AG10803 (cell line): ENCODE data around the gene COPG1.

ENCODE experiments used
- DNase-seq: peaks from one replicate; pipeline ENCODE4 v3.0.0; 2010; ENCODE audit warnings: low read depth
- H3K4me3 ChIP-seq: 2 replicates; pipeline ENCODE4 v1.5.1; 2011; ENCODE audit warnings: mild to moderate bottlenecking, low read length, control low read depth
- CTCF ChIP-seq: conservative IDR thresholded peaks from 2 replicates; pipeline ENCODE4 v1.5.1; 2011; ENCODE audit warnings: mild to moderate bottlenecking, low read length, control low read depth, inconsistent platforms

Gene COPG1

DNA sequence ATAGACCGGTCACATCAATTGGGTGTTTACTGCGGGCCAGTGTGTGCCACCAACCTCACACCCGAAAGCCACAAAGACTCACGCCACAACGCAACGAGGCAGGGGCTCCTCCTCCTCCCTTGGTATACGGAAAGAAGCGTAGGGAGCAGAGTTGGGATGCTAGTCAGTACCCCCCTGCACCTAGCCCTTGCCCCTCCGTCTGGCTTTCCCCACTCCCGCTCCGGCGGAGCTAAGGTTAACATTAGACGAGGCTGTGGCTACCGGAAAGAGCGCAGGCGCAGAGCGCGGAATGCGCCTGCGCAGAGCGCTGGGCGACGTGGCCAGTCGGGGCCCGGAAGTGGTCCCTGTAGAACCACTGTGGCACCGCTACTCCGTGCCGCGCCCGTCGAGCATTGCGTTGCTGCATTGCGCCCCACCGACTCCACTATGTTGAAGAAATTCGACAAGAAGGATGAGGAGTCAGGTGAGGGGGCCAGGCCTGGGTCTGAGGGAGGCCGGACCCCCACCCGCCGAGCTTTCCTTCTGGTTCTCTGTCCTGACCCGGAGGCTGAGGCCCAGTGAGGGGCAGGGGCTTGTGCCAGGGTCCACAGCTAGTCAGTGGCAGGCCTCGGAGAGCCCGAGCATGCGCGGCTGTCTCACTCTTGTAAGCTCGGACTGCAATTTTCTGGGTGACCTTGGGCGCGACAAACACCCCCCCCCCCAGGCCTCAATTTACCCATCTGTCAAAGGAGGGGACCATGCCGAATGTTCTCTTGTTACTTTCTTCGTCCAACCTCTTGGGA lies at the start of gene COPG1:
Gene COPG1 (plus strand): TSS at position 323 of the 782 bp plus-strand sequence. CDS start 104 bp downstream, at position 427.
- peak; percentile 84 for DNase-seq
- peak within 1 kb of the TSS; percentile 99 for H3K4me3 ChIP-seq
- no peak for TF ChIP-seq CTCF

GRCh38 chr3:129204473-129204872 lies 44.9 kb upstream of the COPG1 start:
- no peak for TF ChIP-seq CTCF
- no peak overlapping the region for H3K4me3 ChIP-seq
- DNase-seq = no peak

- no peak for DNase-seq
- H3K4me3 ChIP-seq = no peak overlapping the region
- TF ChIP-seq CTCF = no peak
Observed at GRCh38 chr3:129205109-129205832, 44.1 kb upstream of the COPG1 start.

- TF ChIP-seq CTCF = no peak
- H3K4me3 ChIP-seq = no peak overlapping the region
- no peak for DNase-seq
Observed at GRCh38 chr3:129207479-129207878, 41.9 kb upstream of the COPG1 start.

GRCh38 chr3:129211345-129211744 lies 38.1 kb upstream of the COPG1 start:
- peak; percentile 21 for DNase-seq
- no peak for TF ChIP-seq CTCF
- no peak overlapping the region for H3K4me3 ChIP-seq

DNA sequence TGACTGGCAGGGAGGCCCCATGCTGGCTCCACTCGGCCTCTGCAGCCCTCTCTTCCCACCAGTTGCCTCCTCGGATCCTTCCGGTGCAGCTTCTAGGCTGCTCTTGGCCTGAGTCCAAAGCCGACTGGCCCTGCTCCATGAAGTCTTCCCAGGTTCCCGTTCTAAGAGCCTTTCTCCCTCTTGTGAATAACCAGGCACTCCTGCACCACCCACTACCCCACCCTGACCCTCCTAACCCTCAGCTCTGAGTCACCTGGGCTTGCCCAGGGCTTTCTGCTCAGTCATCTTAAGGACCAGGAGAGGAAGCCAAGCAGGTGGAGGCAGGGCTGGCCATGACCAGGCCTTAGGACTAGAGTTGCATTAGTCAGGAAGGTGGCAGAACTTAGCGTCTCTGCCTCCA lies 37.6 kb upstream of the COPG1 start:
- peak; percentile 62 for DNase-seq
- no peak overlapping the region for H3K4me3 ChIP-seq
- no peak for TF ChIP-seq CTCF

- DNase-seq = no peak
- TF ChIP-seq CTCF = no peak
- no peak overlapping the region for H3K4me3 ChIP-seq
Observed at GRCh38 chr3:129213238-129213637, 36.2 kb upstream of the COPG1 start.
